ENCODE measurements around the gene GNAZ.

GRCh38 chr22:23119494-23120414 lies 49.4 kb downstream of the GNAZ start:
- TF ChIP-seq CTCF (IDR thresholded peaks at IDR 0.05; ENCODE audit: low read depth, low read length, poor library complexity, severe bottlenecking) (no peak), EZH2phosphoT487 (IDR thresholded peaks at IDR 0.05; ENCODE audit: borderline replicate concordance, low read length) (no peak)
